HG03045 (cell line): ENCODE data around the gene RIOK2.
"Not testable (repeated sequence)": the region's sequence is repeated elsewhere in the genome, so short reads cannot be mapped to it uniquely, and the experiment has no call there.

Source experiments
- ATAC-seq: cut with Tn5 transposase; IDR thresholded peaks from one replicate; pipeline ENCODE4 v1.9.1; 2021; ENCODE audit warnings: mild to moderate bottlenecking, moderate library complexity; ENCODE audit not compliant: unreplicated experiment

RIOK2 gene

GRCh38 chr5:97171703-97172102 is 11.3 kb downstream of the RIOK2 start:
- no peak for ATAC-seq

DNA sequence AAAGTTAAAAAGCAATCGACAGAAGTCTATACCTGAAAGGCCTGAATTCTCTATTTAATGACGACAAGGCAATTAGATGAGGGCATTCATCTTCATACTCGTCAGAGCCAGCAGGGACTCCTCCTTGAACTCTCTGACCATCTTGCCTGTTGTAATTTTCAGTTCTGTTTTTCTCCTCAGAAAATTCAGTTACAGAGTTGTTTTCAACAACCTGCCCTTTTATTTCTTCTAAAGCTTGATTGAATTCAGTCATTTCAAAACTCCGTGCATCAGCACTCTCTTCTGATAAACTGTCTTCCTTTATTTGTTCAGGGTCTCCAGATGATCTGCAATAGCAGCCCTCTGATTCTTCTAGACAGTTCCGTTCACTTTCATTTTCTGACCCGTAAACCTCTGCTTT is 15.6 kb downstream of the RIOK2 start:
- ATAC-seq = peak; percentile 67

DNA sequence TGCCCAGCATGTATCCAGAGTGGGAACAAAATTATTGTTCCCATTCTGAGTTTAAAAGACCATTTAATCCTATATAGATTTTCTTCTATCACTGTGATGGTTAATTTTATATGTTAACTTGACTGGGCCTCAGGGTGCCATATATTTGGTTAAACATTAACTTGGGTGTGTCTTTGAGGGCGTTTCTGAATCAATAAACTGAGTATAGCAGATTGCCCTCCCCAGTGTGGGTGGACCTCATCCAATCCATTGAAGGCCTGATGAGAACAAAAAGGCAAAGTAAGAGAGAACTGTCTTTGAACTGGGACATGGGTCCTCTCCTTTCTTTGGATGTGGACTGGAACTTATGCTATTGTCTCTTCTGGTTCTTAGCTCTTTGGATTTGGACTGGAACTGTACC is 17.3 kb downstream of the RIOK2 start:
- no peak for ATAC-seq

- ATAC-seq = no peak
These were observed 18.2 kb downstream of the RIOK2 start for GRCh38 chr5:97164846-97165245.

DNA sequence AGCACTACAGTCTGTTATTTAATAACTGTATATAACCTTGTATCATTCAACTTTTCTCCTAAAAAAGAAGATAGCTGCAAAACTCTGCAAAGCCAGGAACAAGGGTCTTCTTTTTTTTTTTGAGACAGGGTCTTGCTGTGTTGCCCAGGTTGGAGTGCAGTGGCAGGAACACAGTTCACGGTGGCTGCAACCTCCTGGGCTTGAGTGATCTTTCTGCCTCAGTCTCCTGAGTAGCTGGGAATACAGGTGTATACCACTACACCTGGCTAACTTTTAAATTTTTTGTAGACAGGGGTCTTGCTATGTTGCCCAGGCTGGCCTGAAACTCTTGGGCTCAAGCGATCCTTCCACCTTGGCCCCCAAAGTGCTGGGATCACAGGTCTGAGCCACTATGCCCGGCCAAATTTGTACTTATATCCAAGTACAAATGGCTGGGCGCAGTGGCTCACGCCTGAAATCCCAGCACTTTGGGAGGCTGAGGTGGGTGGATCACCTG is 19.2 kb downstream of the RIOK2 start:
- no peak for ATAC-seq

DNA sequence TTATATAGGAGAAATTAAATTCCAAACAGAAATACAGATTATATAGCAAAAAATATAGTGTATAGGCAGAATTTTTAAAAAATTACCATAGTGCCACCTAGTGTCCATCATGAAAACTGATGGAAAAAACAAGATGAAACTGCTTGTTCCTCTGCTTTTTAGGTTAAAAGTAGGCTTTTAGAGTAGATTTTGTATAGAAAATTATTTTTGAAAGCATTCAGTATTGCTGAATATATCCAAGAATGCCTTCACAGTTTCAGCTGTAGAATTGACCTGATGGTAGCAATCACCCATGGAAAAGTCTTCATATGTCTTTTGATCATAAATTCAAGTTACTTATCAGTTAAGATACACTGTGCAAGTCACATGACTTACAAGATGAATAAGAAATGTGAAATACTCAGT is 19.7 kb downstream of the RIOK2 start:
- no peak for ATAC-seq

DNA sequence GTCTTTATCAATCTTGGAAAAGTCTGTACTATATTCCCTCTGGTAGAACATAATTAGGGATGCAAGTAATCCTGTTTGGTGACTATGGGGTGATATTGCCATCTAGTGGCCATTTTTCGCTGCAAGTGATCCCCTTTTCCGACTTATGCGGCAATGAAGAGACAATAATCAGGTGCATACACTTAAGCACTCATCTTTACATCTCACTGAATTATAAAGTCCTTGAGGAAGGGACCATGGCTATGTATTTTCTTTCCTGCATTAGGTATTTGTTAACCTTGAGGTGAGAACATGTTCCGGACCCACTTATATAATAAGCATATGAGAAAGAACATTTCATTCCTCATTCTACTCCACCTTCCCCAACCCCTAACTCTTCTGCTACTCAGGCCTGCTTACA is 21.0 kb downstream of the RIOK2 start:
- no peak for ATAC-seq

GRCh38 chr5:97157689-97158088 is 25.4 kb downstream of the RIOK2 start:
- no peak for ATAC-seq

DNA sequence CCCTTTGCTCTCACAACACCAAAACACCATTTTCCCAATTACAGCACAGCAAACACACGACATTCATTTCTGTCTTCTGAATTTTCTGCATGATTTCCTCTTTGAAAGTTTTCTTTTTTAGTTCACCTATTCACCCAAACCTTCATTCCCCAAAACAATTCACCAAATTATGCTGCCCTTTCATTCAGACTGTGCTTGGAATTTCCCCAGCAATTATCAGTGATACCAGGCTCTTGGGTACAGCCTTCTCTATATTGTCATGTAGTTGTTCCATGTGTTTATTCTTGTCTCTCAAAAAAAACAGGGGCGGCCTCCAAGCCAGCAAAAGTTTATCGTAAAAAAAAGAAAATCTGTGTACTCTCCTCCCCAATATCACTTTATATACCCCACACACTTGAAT is 31.7 kb downstream of the RIOK2 start:
- ATAC-seq = no peak

- no peak for ATAC-seq
These were observed 32.6 kb downstream of the RIOK2 start for GRCh38 chr5:97150401-97150800.

- no peak for ATAC-seq
These were observed 33.3 kb downstream of the RIOK2 start for GRCh38 chr5:97149709-97150108.

DNA sequence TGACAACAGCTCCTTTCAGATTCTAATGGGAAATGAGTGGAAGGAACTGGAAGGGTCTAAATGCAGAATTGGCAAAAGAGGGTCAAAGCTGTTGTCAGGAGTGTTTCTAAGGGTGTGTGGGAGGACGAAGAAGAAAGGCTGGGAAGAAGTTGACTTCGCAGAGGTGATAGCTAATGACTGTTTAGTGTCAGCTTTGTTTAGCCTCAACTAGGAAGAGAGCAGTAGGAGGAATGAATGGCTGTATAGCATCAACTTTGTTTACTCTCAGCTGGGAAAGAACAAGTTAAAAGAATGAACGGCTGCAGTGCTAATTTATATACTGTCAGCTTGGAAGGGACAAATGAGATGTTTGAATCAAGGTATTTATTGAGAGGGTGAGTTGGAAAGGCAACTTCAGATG is 34.8 kb downstream of the RIOK2 start:
- ATAC-seq = no peak

GRCh38 chr5:97143704-97144103 is 39.3 kb downstream of the RIOK2 start:
- no peak for ATAC-seq

DNA sequence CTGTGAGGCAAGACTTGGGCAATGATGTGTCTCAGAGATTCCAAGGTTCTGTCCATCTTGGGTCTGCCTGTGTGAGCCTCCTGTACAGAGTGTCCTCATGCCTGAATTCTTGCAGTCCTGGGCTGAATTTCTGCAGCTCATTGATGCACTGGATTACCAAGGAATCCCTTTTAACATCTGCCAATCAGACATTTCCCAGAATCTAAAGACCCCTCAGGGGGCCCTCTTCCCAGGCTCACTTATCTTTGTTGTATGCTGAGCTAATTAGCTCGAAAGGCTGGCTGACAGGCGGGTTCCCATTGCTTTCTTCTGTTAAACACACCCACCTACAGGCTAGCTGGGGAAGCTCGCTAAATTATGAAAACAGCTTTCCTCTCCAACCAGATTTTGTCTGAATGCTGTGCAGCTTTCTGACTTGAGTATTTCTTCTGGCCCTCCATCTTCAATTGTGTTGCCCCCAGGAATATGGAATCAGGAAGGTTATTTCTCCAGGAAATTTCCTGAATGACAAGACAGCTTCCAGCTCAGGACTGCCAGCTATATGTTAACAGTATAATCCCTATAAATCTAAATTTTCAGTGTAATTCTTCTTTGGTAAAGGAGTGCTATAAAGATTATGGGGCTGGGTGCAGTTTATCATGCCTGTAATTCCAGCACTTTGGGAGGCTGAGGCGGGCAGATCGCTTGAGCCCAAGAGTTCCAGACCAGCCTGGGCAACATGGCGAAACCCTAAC is 40.4 kb downstream of the RIOK2 start, which contains the start of gene LIX1:
Gene LIX1, minus strand, starts transcription at position 91 of the 734 bp plus-strand sequence. Its CDS starts 35 bp downstream, at position 56.
- peak; percentile 62 for ATAC-seq

DNA sequence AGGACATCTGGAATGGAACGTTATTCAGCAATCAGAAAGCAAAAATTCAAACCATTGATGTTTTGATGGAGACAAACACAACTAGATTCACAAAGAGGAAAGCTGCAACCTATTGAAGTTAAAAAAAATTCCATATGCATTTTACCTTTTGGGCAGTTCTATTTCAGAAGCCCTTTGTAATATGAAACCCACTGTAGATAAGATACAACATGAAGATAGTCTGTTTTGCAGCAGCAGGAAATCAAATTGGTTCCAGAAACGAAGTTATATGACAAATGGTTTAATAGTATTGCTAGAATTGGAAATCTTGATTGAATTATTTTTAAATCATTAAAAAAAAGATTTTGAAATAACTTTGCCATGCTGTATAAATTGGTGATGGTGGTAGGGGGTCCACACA is 41.5 kb downstream of the RIOK2 start:
- ATAC-seq = no peak

GRCh38 chr5:97141031-97141430 is 42.0 kb downstream of the RIOK2 start:
- ATAC-seq = no peak

GRCh38 chr5:97140250-97140649 is 42.8 kb downstream of the RIOK2 start:
- not testable (repeated sequence) for ATAC-seq

GRCh38 chr5:97136475-97136874 is 46.6 kb downstream of the RIOK2 start:
- ATAC-seq = no peak

DNA sequence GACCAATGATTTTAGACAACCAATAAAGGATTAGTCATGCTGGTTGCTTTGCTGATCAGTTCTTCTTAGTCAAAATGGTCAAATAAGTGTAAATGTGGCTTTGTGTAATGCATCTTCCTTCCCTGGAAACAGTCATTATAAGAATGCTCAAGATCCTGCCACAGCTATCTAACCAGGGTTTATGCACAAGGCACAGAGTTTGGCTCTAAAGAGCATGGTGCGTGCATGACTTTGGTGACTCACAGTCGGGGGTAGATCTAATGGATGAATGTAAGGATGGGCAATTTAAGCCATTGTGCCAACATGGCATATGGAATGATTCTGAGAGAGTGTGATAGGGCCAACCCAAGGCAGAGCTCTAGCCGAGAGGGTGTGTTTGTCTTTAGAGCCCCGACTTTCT is 47.2 kb downstream of the RIOK2 start:
- no peak for ATAC-seq

GRCh38 chr5:97134634-97135033 is 48.4 kb downstream of the RIOK2 start:
- ATAC-seq = no peak

DNA sequence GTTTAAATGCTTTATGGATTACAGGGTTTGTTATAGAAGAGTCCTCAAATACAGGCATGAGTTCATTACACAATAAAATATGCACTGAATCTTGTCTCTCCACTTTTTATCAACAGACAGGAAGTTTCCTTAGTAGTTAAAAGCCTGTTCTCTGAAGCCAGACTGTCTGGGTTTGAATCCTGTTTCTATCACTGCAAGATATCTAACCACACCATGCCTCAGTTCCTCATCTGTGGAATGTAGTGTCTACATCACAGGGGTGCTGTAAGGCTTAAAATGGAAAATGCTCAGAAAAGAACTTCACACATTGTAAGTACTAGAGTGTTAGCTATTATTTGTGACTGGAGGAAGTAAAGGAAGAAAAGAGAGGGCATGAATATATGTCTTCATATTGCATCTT is 49.9 kb downstream of the RIOK2 start:
- no peak for ATAC-seq

DNA sequence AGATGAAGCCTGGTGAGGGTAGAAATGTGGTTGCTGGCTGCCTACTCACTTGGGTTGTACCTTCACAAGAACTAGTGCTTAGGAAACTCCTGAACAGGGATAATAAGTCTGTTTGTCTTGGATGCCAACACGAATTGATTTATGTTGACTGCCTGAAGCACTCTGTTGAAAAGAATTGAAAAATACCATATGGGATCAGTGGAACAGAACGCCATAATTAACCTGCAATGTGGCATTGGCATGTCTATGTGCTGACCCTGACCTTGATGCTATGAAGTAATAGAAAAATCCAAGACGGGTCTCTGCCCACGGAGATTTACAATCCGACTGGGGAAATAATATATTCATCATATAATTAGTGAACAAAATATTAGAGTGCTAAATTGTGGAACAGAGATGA is 51.1 kb downstream of the RIOK2 start:
- no peak for ATAC-seq

GRCh38 chr5:97131139-97131710 is 51.8 kb downstream of the RIOK2 start:
- ATAC-seq = no peak
